ENCODE data around the gene PRDM9.

- TF ChIP-seq POLR2A (IDR thresholded peaks at IDR 0.05) (no peak), CTCF (IDR thresholded peaks at IDR 0.05) (no peak), POLR2AphosphoS5 (IDR thresholded peaks at IDR 0.05) (no peak), EP300 (IDR thresholded peaks at IDR 0.05) (no peak)
Observed at GRCh38 chr5:23496576-23496975, 10.8 kb upstream of the PRDM9 start.

All from gastroesophageal sphincter (tissue), 3 donors.